Mucosa of descending colon (tissue), 3 donors: Measurements from ENCODE around the gene C7. TPM values are rescaled to one million over a fixed set of nuclear protein-coding genes. Genes with fewer than 3 reads are reported as not detected.

Experiments used
- ATAC-seq: fragments of 200-7000 bp; cut with Tn5 transposase; one replicate; pipeline ENCODE4 v1.9.1; 2020; ENCODE audit warnings: mild to moderate bottlenecking, moderate library complexity
- DNase-seq, 3 donors: peaks; one replicate each; pipeline ENCODE4 v3.0.0-alpha.2; 2020
- H3K36me3 ChIP-seq: fragments of 200-600 bp; one replicate; pipeline ENCODE4 v1.8.0; 2021; ENCODE audit warnings: low read depth, mild to moderate bottlenecking
- H3K4me1 ChIP-seq: fragments of 200-600 bp; one replicate; pipeline ENCODE4 v1.8.0; 2021; ENCODE audit warnings: low read depth, mild to moderate bottlenecking
- H3K4me3 ChIP-seq: fragments of 200-600 bp; one replicate; pipeline ENCODE4 v1.8.0; 2021; ENCODE audit warnings: mild to moderate bottlenecking
- H3K9me3 ChIP-seq: fragments of 200-600 bp; one replicate; pipeline ENCODE4 v1.8.0; 2021; ENCODE audit warnings: mild to moderate bottlenecking
- CTCF ChIP-seq: fragments of 200-600 bp; IDR thresholded peaks from one replicate; pipeline ENCODE4 v1.8.0; 2022; ENCODE audit warnings: antibody characterized with exemption, mild to moderate bottlenecking
- intact Hi-C, 2 donors: fragments of 100-400 bp; cut with DNase I in 1 of 2; cut with micrococcal nuclease in 1 of 2; formaldehyde crosslinking; loops; one replicate each; pipeline versions ENCODE4 v1.11.0 to v1.11.1; 2022; cut with DNase I, micrococcal nuclease
- total RNA-seq, 3 donors: library from RNA; stranded (reverse); fragmentation: NEBNext Ultra II Directional in 2 of 3; extraction: Animal tissue kit (Norgen Biotek cat#: 25700) in 2 of 3; gene quantifications; one replicate each; pipeline versions ENCODE4 v1.2.1 to v1.2.4, GENCODE V29; 2021 to 2023
- donor health status: DM: no; HTN: no; CAD: no; lungs with moderate emphysema.
- donor health status: DM: no; HTN: no; CAD: no.
- donor health status: DM: no; HTN: yes; CAD: no.

Gene C7
- total RNA-seq, 3 donors from 2014 or later, result 9.2 to 258 (median 44.1) TPM

GRCh38 chr5:40914835-40915234 lies 5.5 kb downstream of the C7 start:
- intact Hi-C loops, result no loop called here
- H3K4me3 ChIP-seq, result no peak overlapping the region
- no peak for DNase-seq
- H3K9me3 ChIP-seq, result no peaks in the 10 kb centered on the region
- H3K36me3 ChIP-seq, result no peaks in the 10 kb centered on the region
- no peak for TF ChIP-seq CTCF
- ATAC-seq, result no peak
- no peaks in the 10 kb centered on the region for H3K4me1 ChIP-seq

GRCh38 chr5:40915341-40915926 lies 6.1 kb downstream of the C7 start:
- ATAC-seq, result no peak

GRCh38 chr5:40916226-40916625 lies 6.9 kb downstream of the C7 start:
- Histone ChIP-seq H3K4me3 (no peak overlapping the region), H3K4me1 (no peaks in the 10 kb centered on the region), H3K9me3 (no peaks in the 10 kb centered on the region), H3K36me3 (no peaks in the 10 kb centered on the region)
- TF ChIP-seq CTCF, result no peak
- ATAC-seq (no peak), DNase-seq (no peak)
- intact Hi-C loops, result no loop called here

More at GRCh38 chr5:40915341-40915926, 6.1 kb downstream of the C7 start:
- no peak for DNase-seq
- H3K4me1 ChIP-seq, result no peaks in the 10 kb centered on the region
- intact Hi-C loops, result no loop called here
- TF ChIP-seq CTCF, result no peak
- H3K36me3 ChIP-seq, result no peaks in the 10 kb centered on the region
- H3K9me3 ChIP-seq, result no peaks in the 10 kb centered on the region
- H3K4me3 ChIP-seq, result no peak overlapping the region

GRCh38 chr5:40928886-40929448 lies 19.7 kb downstream of the C7 start:
- no peak for TF ChIP-seq CTCF
- H3K4me1 ChIP-seq, result no peaks in the 10 kb centered on the region
- ATAC-seq, result no peak
- DNase-seq, result no peak
- no peaks in the 10 kb centered on the region for H3K36me3 ChIP-seq
- intact Hi-C loops, result no loop called here
- no peak overlapping the region for H3K4me3 ChIP-seq
- peaks cover 25% of the 10 kb centered on the region for H3K9me3 ChIP-seq

GRCh38 chr5:40932766-40933165 lies 23.5 kb downstream of the C7 start:
- TF ChIP-seq CTCF, result no peak
- Histone ChIP-seq H3K9me3 (no peaks in the 10 kb centered on the region), H3K4me1 (no peaks in the 10 kb centered on the region), H3K4me3 (no peak overlapping the region), H3K36me3 (no peaks in the 10 kb centered on the region)
- DNase-seq, result no peak
- intact Hi-C loops, result no loop called here
- ATAC-seq, result no peak

GRCh38 chr5:40937075-40937474 lies 27.8 kb downstream of the C7 start:
- no peak for TF ChIP-seq CTCF
- ATAC-seq (no peak), DNase-seq (no peak)
- H3K4me3 ChIP-seq, result no peak overlapping the region
- intact Hi-C loops, result no loop called here
- H3K9me3 ChIP-seq, result no peaks in the 10 kb centered on the region
- no peaks in the 10 kb centered on the region for H3K4me1 ChIP-seq
- no peaks in the 10 kb centered on the region for H3K36me3 ChIP-seq
